Stimulated activated naive CD4-positive, alpha-beta T cell treated with Interleukin-2 at 50 U/mL for 16 hours (primary cell): Measurements from ENCODE around the gene MED15.
"Not testable (repeated sequence)": the region's sequence is repeated elsewhere in the genome, so short reads cannot be mapped to it uniquely, and the experiment has no call there.

Experiments
- DNase-seq: peaks from one replicate; lab custom pipeline; 2025; lab: John Stamatoyannopoulos, UW

The MED15 gene

DNA sequence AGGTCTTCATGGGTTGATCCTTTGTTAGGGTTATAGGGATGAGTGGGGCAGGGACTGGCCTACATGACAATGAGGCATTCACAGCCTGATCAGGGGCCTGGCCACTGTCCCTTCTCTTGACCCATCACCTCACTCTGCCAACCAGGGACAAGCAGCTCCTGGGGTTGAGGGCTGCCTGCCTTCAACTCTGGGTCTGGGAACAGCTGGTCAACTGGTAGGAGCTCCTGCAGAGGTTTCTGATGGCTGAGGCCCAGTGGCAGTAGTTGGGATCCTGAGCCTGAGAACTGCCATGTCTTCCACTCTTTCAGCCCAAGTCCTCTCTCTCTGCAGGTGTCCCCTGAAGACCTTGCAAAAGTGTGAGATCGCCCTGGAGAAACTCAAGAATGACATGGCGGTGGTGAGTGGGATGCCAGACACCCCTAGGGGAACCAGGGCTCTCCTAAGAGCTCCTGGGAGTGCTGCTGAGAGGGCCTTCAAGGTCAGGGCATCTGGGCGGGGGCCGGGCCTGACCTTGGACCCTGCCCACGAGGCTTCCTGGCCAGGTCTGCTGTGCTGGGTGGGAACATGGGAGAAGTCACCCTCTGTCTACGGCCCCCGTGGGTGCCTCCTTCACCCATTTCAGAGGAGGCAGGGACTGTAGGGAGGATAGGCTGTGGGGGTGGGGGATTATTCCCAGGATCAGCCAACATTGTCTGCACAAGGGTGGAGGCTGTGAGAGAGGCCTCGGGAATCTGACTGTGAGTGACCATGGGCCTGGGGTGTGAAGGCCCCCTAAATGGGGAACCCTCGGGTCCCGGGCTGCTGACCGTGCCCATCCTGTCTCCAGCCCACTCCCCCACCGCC, 76.8 kb downstream of the MED15 start:
- DNase-seq: no peak

DNA sequence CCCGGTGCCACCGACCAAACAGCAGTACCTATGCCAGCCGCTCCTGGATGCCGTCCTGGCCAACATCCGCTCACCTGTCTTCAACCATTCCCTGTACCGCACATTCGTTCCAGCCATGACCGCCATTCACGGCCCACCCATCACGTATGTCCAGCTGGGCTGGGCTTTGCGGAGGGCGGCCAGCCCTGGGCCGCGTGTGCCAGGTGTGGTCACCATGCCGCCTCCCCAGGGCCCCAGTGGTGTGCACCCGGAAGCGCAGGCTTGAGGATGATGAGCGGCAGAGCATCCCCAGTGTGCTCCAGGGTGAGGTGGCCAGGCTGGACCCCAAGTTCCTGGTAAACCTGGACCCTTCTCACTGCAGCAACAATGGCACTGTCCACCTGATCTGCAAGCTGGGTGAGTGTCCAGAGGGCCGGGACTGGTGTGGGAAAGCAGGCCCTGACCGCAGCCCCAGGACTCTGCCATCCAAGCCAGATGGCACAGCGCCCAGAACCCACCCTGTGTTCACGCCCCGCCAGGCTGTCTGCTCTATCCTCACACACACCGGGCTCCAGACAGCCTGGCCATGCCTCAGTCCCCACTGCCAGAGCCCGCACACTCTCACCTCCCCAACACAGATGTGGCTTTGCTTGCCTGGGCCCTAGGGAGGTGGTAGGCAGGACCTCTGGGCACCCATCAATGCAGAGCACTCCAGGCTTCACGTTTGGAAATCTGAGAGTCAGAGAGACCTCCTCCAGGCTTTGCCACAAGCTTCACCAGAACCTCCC, 77.6 kb downstream of the MED15 start:
- DNase-seq: no peak

DNA sequence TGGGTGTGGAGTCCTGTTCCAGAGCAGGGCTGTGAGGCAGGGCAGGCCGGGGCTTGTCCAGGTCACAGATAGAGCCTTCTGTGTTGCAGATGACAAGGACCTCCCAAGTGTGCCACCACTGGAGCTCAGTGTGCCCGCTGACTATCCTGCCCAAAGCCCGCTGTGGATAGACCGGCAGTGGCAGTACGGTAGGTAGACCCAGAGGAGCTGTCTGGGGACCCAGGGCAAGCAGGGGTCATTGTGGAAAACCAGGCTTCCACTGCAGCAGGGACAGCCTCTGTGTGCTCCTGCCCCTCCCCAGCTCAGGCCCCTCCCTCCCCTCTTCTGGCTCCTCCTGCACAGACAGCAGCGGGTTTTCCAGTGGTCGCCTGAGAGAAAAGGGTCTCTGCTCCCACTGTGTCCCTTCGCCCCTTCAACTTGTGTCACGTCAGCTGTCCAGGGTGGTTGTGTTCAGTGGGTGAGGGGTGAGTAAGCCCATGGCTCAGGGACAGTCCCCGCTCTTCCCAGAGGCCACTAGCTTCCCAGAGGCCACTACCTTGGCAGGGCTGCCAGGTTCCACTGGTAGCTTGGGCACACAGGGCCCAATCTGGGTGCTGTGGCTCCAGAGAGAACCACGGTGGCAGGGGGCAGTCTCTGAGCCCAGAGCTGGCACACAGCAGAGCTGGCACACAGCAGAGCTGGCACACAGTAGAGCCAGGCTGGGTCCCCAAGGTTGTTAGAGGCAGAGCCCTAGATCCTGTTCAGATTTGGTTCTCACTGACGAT, 78.4 kb downstream of the MED15 start:
- DNase-seq: no peak

DNA sequence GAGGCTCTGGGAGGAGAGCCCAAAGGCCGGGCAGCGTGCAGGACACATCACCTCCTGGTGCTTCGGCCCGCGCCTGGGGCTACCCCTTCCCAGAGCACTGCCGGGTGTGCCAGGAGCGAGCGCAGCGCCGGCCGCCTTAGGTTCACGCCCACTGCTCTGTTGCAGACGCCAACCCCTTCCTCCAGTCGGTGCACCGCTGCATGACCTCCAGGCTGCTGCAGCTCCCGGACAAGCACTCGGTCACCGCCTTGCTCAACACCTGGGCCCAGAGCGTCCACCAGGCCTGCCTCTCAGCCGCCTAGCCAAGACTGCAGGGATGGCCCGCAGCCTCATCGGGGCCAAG, 79.0 kb downstream of the MED15 start:
- DNase-seq: no peak

DNA sequence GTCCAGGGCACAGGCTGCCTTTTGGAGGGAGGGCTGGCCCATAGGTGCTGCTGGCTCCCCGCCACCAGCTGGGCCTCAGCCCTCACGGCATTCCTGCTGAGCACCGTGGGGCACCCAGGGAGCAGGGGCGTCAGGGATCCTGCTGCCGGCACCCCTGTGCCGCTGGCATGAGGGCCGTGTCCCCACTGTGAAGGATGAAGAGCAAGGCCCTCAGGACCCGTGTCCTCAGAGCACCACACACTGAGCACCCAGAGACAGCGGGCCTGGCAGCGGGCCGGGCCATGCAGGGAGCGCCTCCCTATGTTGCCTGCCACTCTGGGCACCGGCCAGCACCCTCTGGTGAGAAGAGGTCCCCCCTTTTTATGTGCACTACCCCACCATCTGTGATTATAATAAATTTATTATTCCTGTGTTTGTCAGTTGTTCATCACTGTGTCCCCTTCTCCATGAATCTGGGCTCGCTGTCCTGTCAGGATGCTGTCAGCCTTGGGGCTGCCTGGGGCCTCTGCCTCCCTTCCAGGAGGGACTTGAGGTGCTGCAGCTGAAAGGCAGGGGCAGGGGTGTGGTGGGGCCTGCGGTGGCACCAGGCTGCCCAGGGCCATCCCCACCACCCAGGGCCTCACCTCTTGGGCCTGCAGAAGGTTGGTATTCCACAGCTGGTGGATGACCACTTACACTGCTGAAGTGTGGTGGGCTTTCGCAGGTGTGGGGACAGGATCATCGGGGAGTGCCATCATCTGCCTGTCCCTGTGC, 80.0 kb downstream of the MED15 start:
- DNase-seq: no peak

DNA sequence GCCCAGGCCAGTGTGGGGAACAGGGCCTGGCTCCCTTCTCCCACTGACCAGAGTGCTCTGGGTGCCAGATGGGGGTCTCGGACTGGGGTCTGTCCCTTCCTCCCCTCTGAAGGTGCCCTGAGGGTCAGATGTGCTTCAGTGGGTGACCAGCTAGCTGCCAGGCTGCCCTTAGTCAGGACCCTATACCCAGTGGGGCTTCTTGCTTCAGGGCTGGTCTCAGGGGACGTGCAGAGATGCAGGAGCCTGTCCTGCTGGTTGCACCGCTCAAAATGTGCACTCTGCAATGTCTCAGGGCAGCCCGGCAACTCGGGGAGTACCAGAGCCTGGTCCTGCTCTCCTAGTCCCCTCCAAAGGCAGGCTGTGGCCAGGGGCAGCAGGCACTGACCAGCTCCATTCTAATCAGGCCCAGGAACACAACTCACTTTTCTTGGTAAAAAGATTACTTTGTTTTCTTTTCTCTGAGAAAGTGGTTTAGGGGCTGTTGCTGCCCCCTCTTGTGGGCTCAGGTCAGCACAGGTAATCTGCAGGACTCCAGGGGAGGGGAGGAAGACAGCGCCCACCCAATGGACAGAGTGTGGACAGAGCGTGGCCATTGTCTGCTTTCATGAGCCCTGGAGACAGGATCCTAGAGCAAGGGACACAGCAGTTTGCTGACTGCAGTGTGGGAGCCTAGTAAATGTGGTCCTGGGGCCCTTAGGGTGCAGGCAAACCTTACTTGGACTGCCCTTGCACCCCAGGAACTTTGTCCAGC, 80.9 kb downstream of the MED15 start:
- DNase-seq: no peak

DNA sequence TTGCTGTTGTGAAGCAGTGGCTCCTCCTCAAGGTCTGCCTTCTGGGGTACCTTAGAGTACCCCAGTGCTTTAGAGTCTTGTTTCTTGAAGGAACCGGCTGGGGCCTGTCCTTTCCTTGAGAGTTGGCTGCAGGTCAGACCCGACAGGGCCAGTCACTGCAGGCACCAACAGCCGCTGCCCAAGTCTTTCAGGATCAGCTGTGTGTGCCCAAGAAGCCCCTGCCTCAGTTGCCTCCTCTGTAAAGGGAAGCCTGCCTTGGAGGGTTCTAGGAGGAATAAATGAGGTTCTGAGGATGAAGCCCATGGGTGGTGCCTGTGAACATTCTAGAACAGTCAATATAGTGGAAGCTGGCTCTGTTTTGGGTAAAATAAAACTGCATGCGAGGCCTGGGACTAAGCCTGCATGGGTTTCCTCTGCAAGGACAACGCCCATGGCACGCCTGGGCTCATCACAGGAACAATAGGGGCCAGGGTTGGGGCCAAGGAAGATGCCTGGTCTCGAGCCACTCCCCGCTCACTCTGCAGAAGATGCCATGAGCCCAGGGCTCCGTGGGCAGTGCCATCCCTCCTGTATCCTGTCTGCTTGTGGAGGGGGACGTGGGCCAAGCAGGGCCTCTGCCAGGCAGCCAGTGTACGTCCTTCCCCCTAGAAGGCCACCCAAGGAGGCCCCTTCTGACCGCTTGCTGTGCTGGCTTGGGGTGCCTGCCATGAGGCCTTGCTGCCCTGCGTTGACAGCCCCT, 81.6 kb downstream of the MED15 start:
- no peak for DNase-seq

DNA sequence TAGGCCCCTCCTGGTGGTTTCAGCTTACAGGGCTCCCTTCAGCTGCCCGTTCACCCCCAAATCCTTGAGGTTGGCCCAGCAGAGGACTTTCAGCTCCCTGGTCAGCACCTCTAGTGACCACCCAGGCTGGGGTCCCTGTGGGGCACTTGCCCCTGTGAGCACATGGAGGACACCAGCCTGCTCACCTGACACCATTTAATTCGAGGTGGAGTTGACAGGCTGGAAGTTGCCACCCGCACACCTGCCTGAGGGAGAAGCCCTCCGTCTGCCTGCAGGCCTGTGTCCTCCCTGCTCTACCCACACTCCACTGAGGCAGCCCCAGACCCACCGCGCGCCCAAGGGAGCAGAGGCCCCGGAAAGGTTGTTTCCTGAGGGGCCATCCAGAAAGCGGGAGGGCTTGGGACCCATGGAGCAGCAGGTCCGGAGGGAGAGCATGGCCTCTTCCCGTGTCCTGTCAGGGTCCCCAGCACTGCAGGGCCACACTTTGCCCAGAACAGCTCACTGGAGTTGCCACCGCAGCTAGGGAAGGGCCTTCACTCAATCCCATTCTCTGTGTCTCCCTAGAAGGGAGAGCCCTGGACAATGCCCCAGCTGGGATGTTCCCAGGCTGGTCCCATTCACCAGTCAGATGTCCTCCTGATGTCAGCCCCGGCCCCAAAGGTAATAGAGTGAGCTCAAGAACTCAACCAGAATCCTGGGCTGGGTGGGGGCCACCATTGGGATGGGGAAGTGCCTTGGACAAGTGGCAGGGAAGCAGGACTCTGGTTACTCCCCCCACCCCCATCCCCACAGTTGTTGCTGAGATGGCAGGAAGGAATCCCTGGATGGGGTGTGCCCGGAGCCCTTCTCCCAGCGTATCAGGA, 82.4 kb downstream of the MED15 start:
- DNase-seq: no peak

DNA sequence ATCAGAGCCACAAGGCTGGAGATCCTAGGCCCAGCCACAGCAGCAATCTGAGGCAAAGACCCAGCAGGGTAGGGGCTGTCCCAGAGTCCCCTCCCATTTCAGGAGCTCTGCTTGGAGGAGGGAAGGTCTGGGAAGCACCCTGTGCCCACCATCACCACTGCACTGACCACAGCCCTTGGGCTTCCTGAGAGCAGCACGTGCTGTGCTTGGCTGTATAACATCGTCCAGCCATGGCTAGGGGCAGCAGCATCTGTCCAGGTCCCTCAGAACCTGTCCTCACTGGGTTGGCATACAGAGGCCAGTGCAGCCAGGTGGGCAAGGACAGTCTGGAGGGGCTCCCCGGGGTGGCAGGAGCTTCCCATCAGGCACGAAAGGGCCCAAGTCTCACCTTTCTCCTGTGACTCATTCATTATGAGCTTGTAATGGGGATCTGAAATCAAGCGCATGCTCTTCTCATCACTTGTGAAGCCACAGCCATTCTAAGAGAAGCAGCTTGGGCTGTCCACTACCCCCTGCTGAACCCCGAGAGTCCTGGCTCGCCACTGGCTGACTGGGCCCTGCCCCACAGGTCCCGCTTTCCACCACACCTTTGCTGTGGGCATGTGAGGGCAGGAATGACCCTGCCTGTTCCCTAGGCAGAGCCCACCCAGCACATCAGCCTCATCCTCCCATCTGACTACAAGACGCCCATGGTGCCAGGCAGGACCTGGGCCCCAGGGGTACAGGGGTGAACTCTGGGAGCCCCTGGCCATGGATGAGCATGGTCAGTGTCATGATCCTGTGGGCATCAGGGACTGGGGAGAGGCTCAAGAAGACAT, 83.3 kb downstream of the MED15 start:
- DNase-seq: no peak

DNA sequence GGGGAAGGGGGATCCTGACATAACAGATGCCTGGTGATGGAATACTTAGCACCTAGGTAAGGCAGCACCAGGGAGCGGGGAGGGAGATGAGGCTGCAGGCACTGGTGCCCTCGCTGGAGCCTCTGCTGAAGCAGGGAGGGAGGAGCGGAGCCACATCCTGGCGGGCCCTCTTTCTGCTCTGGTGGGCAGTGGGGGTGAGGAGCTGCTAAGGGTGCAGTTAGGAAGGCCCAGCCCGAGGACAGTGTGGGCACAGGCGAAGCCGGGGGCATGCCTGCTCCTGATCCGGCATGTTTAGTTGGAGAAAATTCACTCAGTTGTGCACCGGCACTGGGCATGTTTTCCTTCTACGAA, 83.9 kb downstream of the MED15 start:
- no peak for DNase-seq

DNA sequence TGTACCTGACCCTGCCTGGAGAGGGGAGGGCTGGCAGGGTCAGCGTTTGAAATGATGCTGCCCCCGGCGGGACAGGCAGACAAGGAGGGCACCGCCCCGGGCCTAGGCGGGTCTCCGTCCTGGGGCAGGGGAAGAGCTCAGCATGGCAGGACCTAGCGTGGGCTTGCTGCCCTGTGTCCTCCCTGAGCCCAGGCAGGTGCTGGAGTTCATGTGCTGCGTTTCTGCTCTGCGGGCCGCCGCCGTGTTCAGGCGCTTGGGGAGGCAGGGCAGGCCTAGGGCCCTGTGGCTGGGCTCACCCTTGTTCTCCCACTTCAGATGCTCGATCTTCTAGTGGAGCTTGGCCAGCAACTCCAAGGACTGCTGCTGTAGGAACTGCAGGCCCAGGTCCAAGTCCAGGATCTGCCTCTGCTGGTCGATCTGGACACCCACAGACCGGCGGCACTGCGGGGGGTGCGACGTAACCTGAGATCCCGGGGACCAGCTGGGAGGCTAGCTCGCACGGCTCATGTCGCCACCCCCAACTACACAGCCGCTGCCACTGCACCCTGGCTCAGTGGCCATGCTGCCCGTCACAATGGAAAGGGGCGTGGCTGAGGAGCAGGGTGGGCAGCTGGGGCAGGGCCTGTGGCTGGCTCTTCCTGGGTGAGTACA, 84.4 kb downstream of the MED15 start:
- DNase-seq: no peak

DNA sequence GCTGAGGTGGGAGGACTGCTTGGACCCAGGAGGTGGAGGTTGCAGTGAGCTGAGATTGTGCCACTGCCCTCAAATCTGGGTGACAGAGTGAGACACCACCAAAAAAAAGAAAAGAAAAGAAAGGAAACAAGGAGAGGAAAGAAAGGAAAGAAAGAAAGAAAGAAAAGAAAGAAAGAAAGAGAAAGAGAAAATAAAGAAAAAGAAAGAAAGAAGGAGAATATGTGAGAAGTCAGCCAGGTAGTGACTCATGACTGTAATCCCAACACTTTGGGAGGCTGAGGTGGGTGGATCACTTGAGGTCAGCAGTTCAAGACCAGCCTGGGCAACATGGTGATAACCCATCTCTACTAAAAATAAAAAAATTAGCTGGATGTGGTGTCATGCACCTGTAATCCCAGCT, 86.6 kb downstream of the MED15 start:
- DNase-seq: not testable (repeated sequence)

DNA sequence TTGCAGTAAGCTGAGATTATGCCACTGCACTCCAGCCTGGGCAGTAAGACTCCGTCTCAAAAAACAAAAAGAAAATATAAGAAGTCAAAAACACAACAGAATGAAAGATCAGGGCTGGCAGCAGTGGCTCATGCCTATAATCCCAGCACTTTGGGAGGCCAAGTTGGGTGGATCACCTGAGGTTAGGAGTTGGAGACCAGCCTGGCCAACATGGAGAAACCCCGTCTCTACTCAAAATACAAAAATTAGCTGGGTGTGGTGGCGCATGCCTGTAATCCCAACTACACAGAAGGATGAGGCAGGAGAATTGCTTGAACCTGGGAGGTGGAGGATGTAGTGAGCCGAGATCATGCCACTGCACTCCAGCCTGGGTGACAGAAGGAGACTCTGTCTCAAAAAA, 87.1 kb downstream of the MED15 start:
- not testable (repeated sequence) for DNase-seq

DNA sequence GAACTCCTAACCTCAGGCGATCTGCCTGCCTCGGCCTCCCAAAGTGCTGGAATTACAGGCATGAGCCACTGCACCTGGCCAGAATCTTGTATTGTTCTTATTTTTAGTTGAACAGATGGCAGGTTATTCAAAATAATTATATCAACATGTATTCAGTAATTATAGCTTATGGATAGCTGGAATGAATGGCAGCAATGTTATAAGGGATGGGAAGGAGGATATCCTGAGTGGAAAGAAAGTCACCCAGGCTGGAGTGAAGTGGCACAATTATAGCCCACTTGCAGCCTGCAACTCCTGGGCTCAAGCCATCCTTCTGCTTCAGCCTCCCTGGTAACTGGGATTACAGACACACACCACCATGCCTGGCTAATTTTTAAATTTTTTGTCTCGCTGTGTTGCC, 88.1 kb downstream of the MED15 start:
- no peak for DNase-seq

DNA sequence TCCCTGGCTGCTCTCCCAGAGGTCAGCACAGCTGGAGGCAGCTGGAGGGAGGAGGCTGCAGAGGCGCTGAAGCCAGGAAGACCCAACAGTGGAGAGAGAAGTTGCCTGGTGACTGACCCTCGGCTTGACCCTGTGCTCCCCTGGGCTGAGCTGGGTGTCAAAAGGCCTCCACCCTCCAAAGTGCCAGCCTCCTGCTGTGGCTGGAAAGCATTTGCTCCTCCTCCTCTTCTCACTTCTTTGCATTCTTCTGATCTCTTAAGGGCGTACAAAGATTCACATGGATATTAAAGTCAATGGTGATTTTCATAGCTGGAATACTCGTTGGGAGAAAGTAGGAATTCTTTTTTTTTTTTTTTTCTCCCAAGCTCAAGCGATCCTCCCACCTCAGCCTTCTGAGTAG, 91.7 kb downstream of the MED15 start:
- DNase-seq: no peak

DNA sequence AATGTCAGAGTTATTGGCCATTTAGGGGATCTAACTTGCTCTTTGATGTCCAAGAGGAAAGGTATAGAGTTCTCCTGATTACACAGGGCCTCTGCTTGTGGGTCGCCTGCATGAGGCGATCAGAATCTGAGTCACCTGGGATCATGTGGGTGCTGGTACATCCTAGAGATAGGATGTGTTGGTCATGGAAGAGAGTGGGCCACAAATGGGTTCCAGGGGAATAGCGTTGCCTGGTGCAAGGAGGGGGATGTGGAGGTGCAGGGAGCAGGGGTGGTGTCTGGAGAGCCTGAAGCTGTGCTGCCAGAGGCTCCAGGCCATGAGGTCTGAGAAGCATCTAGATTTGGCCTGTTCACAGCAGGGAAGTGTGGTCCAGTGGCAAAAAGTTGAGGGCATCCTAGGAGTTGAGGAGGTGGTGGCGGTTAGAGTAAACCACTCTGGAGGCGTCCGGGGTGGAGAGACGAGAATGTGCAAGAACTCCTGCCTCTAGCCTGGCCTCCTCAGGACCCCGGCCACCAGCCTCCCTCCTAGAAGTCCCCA, 92.8 kb downstream of the MED15 start:
- DNase-seq: no peak

DNA sequence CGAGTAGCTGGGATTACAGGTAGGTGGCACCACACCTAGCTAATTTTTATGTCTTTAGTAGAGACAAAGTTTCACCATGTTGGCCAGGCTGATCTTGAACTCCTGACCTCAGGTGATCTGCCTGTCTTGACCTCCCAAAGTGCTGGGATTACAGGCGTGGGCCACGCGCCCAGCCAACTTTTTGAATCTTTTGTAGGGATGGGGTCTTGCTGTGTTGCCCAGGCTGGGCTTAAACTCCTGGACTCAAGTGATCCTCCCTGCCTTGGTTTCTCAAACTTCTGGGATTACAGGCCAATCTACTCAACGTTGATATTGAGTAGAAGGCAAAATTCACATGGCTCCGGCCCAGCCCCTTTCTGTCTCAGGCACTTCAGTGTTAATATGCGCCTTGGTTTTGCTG, 93.9 kb downstream of the MED15 start:
- no peak for DNase-seq

DNA sequence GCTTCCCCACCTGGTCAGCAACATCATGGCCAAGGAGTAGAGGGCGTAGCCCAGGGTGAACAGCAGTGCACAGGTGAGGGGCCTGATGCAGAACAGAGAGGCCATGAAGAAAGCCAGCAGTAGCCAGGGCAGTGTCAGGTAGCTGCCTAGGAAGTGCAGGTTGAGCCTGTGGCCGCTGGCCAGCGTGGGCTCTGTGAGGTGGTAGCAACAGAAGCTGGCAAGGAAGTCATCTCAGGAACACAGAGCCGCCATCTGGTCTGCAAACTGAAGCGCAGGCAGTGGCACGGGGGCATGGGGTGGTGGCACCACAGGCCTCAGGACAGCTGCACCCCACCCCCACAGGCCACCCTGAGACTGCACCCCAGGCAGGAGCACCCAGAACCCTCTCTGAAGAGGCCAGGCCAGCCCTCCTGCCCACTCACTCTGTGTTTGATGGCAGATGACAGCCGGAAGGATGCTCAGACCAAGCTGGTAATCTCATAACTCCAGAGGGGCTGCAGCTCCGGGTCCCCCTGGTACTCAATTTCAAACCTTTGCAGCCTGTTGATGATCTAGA, 95.3 kb downstream of the MED15 start:
- no peak for DNase-seq
